ENCODE results near the gene LTB. TPM values are rescaled to one million over a fixed set of nuclear protein-coding genes. Genes with fewer than 3 reads are reported as not detected.

Gene LTB
- polyA plus RNA-seq, 3 donors: 12.6 to 25.5 (median 21.6) TPM

- WGBS (ENCODE audit: insufficient coverage): 56% methylated on average over 4 of the region's 8 CpGs
- Histone ChIP-seq H3K4me1 (ENCODE audit: control insufficient read depth in 1 of 2, insufficient read depth in 2 of 2, low read length in 2 of 2) (peaks cover 51 to 68% of the 10 kb centered on the region in 2 donors), H3K36me3 (replicated peaks in 1 of 2; ENCODE audit: control insufficient read depth in 1 of 2, insufficient read depth in 2 of 2, low read length in 2 of 2) (peaks cover 18 to 25% of the 10 kb centered on the region in 2 donors), H3K9me3 (replicated peaks in 1 of 2; ENCODE audit: control insufficient read depth in 1 of 2, insufficient read depth in 1 of 2, low read length in 2 of 2) (no peaks in the 10 kb centered on the region), H3K9ac (ENCODE audit: insufficient read depth, low read length, poor library complexity, severe bottlenecking) (peak overlapping the region; percentile 75), H3K27ac (ENCODE audit: low read depth in 1 of 2, low read length in 2 of 2) (peak overlapping the region; percentile 71 to 88), H3K4me2 (replicated peaks; ENCODE audit: extremely low read depth, low read length, poor library complexity, severe bottlenecking) (peak overlapping the region; percentile 98), H3K4me3 (replicated peaks in 1 of 3; ENCODE audit: low read depth in 2 of 3, low read length in 3 of 3) (peak overlapping the region; percentile 71 to 97 (median 90)), H4K20me1 (ENCODE audit: insufficient read depth, low read length) (peaks cover 39% of the 10 kb centered on the region), H3K79me2 (ENCODE audit: insufficient read depth, low read length) (peaks cover 39% of the 10 kb centered on the region), H3K27me3 (ENCODE audit: control insufficient read depth in 2 of 2, insufficient read depth in 2 of 2, low read length in 2 of 2) (no peaks in the 10 kb centered on the region), H2AFZ (ENCODE audit: insufficient read depth, low read depth, low read length, poor library complexity, severe bottlenecking) (peak overlapping the region; percentile 63)
- TF ChIP-seq CTCF (IDR thresholded peaks at IDR 0.05): no peak
- Mint-ChIP-seq H3K4me3 (peak overlapping the region; percentile 94 to 99), H3K27ac (peak overlapping the region; percentile 91 to 98 (median 94)), H3K4me1 (peaks cover 74% of the 10 kb centered on the region), H3K27me3 (ENCODE audit: low read depth in 3 of 3) (peaks cover 1 to 7% (median 4%) of the 10 kb centered on the region in 3 donors), H3K36me3 (peaks cover 31 to 36% of the 10 kb centered on the region in 2 donors), H3K9me3 (peaks cover 0 to 3% (median 0%) of the 10 kb centered on the region in 7 donors)
- peak in 1 of 3 donors; percentile 17 for DNase-seq
- intact Hi-C loops (cut with micrococcal nuclease): no loop called here
These were observed 6.1 kb downstream of the LTB start for GRCh38 chr6:31575952-31576685.

- Mint-ChIP-seq H3K27ac (peak within 1 kb of the TSS; percentile 91 to 98 (median 94)), H3K4me3 (peak within 1 kb of the TSS; percentile 94 to 99), H3K27me3 (ENCODE audit: low read depth in 3 of 3) (peaks cover 1 to 7% (median 3%) of the 10 kb centered on the region in 3 donors), H3K4me1 (peaks cover 71% of the 10 kb centered on the region), H3K9me3 (peaks cover 0 to 3% (median 0%) of the 10 kb centered on the region in 7 donors), H3K36me3 (peaks cover 31 to 36% of the 10 kb centered on the region in 2 donors)
- Histone ChIP-seq H3K27me3 (ENCODE audit: control insufficient read depth in 2 of 2, insufficient read depth in 2 of 2, low read length in 2 of 2) (no peaks in the 10 kb centered on the region), H3K36me3 (replicated peaks in 1 of 2; ENCODE audit: control insufficient read depth in 1 of 2, insufficient read depth in 2 of 2, low read length in 2 of 2) (peaks cover 18 to 25% of the 10 kb centered on the region in 2 donors), H4K20me1 (ENCODE audit: insufficient read depth, low read length) (peaks cover 39% of the 10 kb centered on the region), H3K79me2 (ENCODE audit: insufficient read depth, low read length) (peaks cover 32% of the 10 kb centered on the region), H2AFZ (ENCODE audit: insufficient read depth, low read depth, low read length, poor library complexity, severe bottlenecking) (peak within 1 kb of the TSS; percentile 63), H3K4me3 (replicated peaks in 1 of 3; ENCODE audit: low read depth in 2 of 3, low read length in 3 of 3) (peak within 1 kb of the TSS; percentile 71 to 97 (median 90)), H3K4me2 (replicated peaks; ENCODE audit: extremely low read depth, low read length, poor library complexity, severe bottlenecking) (peak within 1 kb of the TSS; percentile 98), H3K9me3 (replicated peaks in 1 of 2; ENCODE audit: control insufficient read depth in 1 of 2, insufficient read depth in 1 of 2, low read length in 2 of 2) (no peaks in the 10 kb centered on the region), H3K27ac (ENCODE audit: low read depth in 1 of 2, low read length in 2 of 2) (peak within 1 kb of the TSS; percentile 71 to 88), H3K9ac (ENCODE audit: insufficient read depth, low read length, poor library complexity, severe bottlenecking) (peak within 1 kb of the TSS; percentile 75), H3K4me1 (ENCODE audit: control insufficient read depth in 1 of 2, insufficient read depth in 2 of 2, low read length in 2 of 2) (peaks cover 47 to 63% of the 10 kb centered on the region in 2 donors)
- 3% methylated on average over 16 of the region's 19 CpGs for WGBS (ENCODE audit: insufficient coverage)
- peak; percentile 79 to 97 (median 82) for DNase-seq
- intact Hi-C loops (cut with micrococcal nuclease): no loop called here
- TF ChIP-seq CTCF (IDR thresholded peaks at IDR 0.05): no peak
These were observed 6.8 kb downstream of the LTB start, which contains the start of gene TNF for GRCh38 chr6:31575335-31575901. Gene TNF (plus strand): TSS chr6:31575565. CDS start chr6:31575742, 177 bp downstream.

Measured in CD14-positive monocyte (primary cell).